HG03097 (cell line): ENCODE results near the gene PHTF2.
"Not testable (repeated sequence)": the region's sequence is repeated elsewhere in the genome, so short reads cannot be mapped to it uniquely, and the experiment has no call there.

Source experiments
- ATAC-seq: cut with Tn5 transposase; IDR thresholded peaks from one replicate; pipeline ENCODE4 v1.9.1; 2021; ENCODE audit not compliant: unreplicated experiment, low FRiP score

PHTF2 gene

GRCh38 chr7:77798394-77799077, at the start of gene PHTF2, which contains the start of gene TMEM60:
Gene PHTF2 (plus strand): TSS chr7:77798773.
Gene TMEM60 (minus strand): TSS chr7:77798434. CDS start chr7:77794373, 4,061 bp downstream.
- peak; percentile 91 for ATAC-seq

GRCh38 chr7:77752016-77752415, 46.6 kb upstream of the PHTF2 start:
- no peak for ATAC-seq

DNA sequence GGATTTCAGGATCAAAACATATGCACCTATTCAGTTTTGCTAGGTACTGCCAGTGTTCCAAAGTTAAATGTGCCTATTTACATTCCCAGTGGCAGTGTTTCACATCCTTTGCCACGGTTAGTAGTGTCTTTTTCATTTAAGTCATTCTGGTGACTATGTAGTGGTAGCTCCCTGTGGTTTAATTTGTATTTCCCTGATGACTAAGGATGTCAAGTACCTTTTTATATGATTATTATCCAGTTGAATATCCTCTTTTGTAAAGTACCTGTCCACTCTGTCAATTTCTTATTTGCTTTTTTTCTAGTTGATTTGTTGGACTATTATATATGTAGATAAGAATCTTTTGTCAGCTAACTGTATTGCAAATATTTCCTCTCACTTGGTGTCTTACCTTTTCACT, 45.4 kb upstream of the PHTF2 start:
- no peak for ATAC-seq

DNA sequence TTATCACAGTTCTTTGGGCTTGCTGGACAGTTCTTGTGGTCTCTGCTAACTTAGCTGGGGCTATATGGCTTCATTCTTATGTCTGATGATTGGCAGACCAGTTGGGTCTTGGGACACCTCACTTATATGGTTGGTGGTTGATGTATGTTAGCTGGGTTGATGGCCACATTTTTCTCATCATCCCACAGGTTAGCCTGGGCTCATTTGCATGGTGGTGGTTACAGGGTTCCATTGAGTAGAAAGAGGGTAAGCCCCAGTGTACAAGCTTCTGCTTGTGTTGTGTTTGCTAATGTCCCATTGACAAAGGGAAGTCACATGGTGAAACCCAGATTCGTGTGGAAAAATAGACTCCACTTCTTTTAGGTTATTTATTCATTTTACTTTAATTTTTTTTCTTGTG, 41.0 kb upstream of the PHTF2 start:
- ATAC-seq = peak; percentile 63

DNA sequence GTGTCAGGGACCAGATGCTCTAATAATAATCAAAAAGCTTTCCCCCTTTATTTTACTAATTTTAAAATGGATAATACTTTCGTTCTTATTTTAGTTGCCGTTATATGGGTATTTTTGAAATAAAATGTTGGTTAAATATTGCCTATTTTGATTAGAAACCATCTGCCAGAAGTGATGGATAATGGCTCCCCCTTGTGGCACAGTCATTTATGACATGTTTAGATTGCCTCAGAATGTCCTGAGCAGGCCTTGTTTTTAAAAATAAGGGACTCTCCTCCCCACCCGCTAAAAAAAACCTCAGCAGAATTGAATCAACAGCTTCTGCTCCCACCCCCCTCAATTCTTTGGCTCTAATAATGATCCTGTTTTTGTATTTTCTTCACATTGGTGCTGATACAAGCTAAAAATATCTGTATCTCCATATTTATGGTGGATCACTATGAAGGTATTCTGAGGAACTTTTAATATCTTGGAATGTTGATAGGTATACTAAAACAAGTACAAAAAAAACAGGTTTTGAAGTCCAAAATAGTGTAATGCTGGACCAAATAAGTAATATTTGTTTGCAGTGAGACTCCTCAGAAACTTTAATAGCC, 39.2 kb upstream of the PHTF2 start:
- no peak for ATAC-seq

- no peak for ATAC-seq
Measured at GRCh38 chr7:77760809-77761453, 37.6 kb upstream of the PHTF2 start.

- ATAC-seq = no peak
Measured at GRCh38 chr7:77765481-77765880, 33.1 kb upstream of the PHTF2 start.

- no peak for ATAC-seq
Measured at GRCh38 chr7:77765906-77766800, 32.4 kb upstream of the PHTF2 start.

- ATAC-seq = no peak
Measured at GRCh38 chr7:77766801-77767605, 31.6 kb upstream of the PHTF2 start.

GRCh38 chr7:77770316-77770715, 28.3 kb upstream of the PHTF2 start:
- no peak for ATAC-seq

DNA sequence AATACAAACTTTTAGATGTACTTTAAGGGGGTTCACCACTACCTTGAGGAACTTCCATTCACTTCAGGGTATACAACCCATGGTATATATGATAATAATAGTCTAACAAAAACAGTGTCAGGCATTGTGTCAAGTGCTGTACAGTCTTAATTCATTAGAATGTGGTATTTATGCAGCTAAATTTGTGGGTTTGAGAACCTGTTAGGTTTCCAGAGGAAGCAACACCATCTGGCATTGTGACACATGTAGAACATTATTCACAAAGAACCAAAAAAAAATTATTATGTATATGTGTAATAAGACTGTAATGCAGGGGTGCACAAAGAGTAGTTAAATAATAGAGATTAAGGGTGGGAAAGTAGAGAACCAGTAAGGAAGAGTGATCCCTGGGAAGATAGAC, 26.7 kb upstream of the PHTF2 start:
- no peak for ATAC-seq

DNA sequence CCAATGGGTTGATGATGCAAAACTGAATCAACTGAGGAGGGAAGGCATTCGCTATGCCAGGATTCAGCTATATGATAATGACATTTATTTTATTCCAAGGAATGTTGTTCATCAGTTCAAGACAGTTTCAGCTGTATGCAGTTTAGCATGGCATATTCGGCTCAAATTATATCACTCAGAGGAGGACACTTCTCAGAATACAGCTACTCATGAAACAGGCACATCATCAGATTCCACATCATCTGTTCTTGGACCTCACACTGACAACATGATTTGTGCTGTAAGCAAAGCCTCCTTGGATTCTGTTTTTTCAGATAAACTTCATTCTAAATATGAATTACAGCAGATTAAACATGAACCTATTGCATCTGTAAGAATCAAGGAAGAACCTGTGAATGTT, 20.0 kb upstream of the PHTF2 start:
- no peak for ATAC-seq

- ATAC-seq = no peak
Measured at GRCh38 chr7:77782383-77782782, 16.2 kb upstream of the PHTF2 start.

GRCh38 chr7:77783111-77783510, 15.5 kb upstream of the PHTF2 start:
- ATAC-seq = no peak

DNA sequence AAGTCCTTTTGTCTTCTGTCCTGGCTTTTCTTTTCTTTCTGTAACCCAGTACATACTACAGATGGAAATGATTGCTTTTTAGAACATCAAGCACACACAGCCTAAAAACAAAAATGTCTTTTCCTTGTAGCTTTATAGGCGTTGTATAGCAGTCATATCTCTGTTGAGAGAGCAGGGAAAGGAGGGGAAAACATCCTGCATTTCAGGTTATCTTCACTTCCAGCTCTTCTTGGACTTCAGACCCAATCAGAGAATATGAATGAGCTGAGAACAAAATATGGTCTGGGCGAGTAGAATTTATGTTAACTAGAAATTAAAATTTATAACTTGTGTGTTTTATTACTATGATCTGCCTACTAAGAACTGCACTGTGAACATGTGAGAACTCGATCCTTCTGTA, 15.0 kb upstream of the PHTF2 start:
- no peak for ATAC-seq

- not testable (repeated sequence) for ATAC-seq
Measured at GRCh38 chr7:77784426-77784825, 14.1 kb upstream of the PHTF2 start.

GRCh38 chr7:77786018-77786417, 12.6 kb upstream of the PHTF2 start:
- ATAC-seq = no peak

DNA sequence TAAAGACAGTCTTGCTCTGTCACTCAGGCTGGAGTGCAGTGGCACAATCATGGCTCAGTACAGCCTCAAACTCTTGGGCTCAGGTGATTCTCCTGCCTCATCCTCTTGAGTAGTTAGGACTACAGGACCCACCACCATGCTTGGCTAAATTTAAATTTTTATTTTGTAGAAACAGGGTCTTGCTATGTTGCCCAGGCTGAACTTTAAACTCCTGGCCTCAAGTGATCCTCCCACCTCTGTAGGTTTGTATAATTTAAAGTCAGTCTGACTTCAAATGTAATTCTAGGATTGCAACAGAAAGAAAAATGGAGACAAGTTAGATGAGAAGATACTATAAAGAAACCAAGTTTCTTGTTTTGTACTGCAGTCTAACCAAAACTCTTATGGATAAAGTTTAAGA, 11.8 kb upstream of the PHTF2 start:
- ATAC-seq = no peak

- ATAC-seq = no peak
Measured at GRCh38 chr7:77788327-77788902, 10.2 kb upstream of the PHTF2 start.

GRCh38 chr7:77791336-77791735, 7.2 kb upstream of the PHTF2 start:
- no peak for ATAC-seq
